Gastroesophageal sphincter (tissue), 2 donors: Measurements from ENCODE around the gene XPOT.

Experiments used
- EP300 ChIP-seq: sonication (generic); formaldehyde crosslinking; IDR thresholded peaks from one replicate; pipeline ENCODE4 v1.6.1; 2017; ENCODE audit warnings: antibody characterized with exemption, mild to moderate bottlenecking
- POLR2AphosphoS5 ChIP-seq: sonication (generic); formaldehyde crosslinking; IDR thresholded peaks from one replicate; pipeline ENCODE4 v1.6.1; 2017; ENCODE audit warnings: antibody characterized with exemption

GRCh38 chr12:64469455-64470142 is 65.4 kb downstream of the XPOT start:
- TF ChIP-seq EP300 (no peak), POLR2AphosphoS5 (no peak)
